Suppressor macrophage (primary cell): ENCODE results near the gene DNAJB13.
"Not testable (repeated sequence)": the region's sequence is repeated elsewhere in the genome, so short reads cannot be mapped to it uniquely, and the experiment has no call there.

Source experiments
- DNase-seq, 4 experiments: peaks; one replicate each; pipeline ENCODE4 v3.0.0-alpha.2; 2020 to 2022
- total RNA-seq, 17 experiments: gene quantifications; one replicate each; lab custom pipeline; 2026; ENCODE audit warnings: mixed read lengths in 6 of 17, inconsistent platforms in 3 of 17; lab: John Stamatoyannopoulos, UW

DNAJB13 gene, protein sequence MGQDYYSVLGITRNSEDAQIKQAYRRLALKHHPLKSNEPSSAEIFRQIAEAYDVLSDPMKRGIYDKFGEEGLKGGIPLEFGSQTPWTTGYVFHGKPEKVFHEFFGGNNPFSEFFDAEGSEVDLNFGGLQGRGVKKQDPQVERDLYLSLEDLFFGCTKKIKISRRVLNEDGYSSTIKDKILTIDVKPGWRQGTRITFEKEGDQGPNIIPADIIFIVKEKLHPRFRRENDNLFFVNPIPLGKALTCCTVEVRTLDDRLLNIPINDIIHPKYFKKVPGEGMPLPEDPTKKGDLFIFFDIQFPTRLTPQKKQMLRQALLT
- 0 to 2.4 (median 0) reads per million in 17 experiments for total RNA-seq

DNA sequence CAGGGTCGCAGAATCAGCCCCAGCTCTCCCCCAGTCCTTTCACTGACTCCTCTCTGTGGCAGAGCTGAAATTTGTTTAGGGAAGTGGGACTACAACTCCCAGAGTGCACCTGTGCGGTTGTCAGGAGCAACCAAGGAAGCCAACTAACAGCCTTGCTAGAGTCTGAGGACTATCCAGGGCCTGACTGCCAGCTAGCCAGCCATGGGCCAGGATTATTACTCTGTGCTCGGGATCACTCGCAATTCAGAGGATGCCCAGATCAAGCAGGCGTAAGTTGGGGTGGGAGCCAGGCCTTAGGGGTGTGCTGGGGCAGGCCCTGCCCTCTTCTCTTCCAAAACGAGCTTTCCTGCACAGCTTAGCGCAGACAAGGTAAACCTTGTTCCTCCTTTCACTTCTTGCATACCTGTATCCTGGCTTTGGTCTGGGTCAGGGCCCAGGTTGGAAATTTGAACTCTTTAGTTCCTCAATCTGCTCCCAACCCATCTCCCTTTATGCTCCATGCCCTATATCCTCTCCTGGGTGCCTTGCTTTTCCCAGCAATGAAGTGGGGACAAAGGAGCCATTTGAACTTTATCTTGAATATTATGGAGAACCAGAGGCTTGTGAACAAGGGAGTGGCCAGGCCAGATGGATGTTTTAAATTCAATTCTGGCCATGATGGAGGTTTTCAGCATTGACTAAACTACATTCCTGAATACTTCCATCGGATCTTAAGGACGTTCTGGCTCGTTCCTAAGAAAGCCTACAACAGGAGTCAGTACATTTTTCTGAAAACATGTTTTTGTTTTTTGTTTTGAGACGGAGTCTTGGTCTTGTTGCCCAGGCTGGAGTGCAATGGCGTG is at the start of gene DNAJB13:
Gene DNAJB13, plus strand, starts transcription at position 158 of the 842 bp plus-strand sequence. Its CDS starts 44 bp downstream, at position 202.
- DNase-seq, result peak in 3 of 4 experiments; percentile 52 to 64 (median 57)

DNA sequence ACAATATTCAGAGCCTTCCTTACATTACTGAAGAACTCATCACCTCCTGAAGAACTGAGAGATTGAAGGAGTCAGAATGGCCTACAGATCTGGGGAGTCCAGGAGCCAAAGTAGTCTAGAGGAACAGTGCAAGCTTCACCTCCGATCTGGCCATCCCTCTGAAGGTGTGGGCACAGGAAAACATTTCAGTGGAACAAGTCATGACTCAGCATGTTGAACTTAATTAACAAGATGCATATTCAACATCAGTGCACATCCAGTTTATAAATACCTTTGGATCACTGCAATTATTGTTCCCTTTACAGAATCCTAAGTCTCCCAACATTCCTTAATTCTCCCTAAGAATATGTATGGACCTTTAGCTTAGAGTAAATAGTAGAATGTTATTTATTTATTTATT is 48.5 kb upstream of the DNAJB13 start:
- DNase-seq, result no peak

DNA sequence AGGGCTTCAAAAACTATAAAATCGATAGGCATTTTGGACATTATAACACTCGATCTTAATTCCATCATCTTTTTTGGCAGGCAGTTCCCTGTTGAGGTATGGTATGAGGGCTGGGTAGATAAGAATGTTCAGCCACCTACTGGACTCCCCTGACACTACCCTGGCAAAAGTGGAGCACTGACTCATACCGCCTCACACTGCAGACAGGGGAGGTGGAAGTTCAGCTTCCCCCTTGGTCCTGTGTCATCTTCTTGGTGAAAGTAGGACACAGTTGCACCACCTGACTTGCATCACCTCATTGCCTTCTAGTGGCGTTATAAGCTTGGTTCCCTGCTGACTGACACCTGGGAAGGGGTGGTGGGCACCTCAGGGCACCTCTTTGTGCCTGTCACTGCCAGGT is 43.6 kb upstream of the DNAJB13 start:
- DNase-seq, result peak; percentile 29 to 74 (median 64)

DNA sequence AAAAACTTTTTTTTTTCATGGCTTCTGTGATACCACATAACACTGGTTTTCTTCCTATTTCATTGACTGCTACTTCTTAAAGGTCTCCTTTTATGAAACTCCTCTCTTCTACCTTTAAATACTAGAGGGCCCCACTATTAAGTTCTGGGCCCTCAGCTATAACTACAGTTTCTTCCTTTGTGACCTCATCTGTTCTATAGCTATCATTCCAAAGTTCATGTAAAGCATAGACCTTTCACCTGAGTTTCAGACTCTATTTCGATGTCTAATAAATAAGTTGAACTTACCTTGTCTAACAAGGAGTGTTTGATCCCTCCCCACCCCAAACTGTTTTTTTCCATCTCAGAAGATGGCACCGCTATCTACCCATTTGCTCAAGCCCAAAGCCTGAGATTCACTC is 38.8 kb upstream of the DNAJB13 start:
- no peak for DNase-seq

DNA sequence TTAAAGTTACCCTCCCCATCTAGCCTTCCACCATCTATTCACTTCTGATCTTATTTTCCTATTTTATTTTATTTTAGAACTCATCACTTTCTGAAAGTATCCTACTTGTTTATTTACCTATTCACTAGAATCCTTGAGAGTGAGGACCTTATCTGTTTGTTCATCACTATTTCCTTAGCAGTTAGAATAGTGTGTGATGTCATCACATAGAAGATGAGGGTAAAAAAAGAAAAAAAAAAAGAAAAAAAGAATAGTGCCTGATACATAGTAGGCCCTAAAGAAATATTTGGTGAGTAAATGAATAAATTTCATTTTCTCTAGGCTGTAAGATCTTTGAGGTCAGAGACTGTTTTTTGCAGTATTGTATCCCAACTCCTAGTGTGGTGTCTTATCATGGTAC is 37.4 kb upstream of the DNAJB13 start:
- no peak for DNase-seq

DNA sequence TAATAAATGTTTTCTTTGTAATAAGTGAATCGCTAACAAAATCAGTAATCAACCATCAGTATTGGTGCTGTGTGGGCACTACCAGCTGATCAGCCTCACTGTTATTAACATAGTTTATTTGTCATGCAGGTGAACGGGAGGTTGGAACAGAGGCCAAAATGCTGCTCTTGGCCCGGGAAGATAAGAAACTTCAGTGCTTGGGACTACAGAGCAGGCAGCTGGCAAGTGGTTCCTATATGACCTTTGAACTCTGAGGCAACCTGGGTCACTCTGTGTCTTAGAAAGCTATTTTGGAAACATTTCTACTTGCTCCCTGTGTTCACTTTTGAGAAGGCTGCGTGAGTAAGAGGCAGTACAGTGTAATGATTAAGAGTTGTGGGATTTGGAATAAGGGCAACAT is 36.5 kb upstream of the DNAJB13 start:
- DNase-seq, result no peak

DNA sequence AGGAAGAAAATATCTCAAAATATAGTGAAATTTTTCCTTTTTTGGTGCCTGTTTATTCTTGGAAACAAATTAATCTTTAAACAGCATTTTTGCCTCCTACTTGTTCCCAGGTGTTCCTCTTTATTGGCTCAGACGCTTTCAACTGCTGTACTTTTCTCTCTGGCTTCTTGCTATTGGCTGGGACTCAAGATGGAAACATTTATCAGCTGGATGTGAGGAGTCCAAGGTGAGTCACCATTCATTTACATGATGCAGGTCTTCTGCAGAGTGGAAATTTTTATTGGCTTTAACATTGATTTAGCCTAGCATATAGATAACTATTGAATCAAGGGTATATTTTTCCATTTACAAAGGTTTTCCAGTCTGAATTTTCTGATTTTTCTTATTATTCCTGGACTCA is 34.4 kb upstream of the DNAJB13 start:
- DNase-seq, result no peak

DNA sequence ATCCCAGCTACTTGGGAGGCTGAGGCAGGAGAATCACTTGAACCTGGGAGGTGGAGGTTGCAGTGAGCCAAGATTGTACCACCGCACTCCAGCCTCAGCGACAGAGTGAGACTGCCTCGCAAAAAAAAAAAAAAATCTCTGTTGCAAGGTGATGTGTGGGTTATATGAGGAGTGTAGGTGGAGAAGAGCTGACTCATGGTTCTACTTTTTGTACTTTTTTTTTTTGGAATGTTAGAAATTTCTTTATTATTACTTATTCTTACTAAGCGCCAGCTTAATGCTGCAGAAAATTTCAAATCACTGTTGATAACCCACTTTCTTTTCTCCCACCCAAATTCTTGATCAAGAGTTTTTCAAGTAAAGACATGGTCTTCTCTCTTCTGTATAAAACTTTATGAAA is 29.6 kb upstream of the DNAJB13 start:
- no peak for DNase-seq

DNA sequence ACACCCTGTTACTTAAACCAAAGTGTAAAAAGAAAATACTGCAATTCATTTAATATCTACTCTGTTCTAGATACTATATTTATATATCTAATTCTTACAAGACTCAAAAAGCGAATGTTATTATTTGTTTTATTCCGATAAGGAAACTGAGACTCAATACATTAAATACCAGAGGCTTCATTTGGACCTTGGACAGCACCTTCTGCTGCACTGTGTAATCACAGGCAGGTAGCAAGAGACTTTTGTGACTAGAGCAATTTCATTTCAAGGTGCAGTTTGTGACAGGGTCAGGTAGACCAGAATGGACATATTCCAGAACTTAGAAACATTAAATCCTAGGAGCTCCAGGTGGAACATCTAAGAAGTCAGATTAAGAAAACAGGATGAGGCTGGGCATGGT is 21.4 kb upstream of the DNAJB13 start:
- DNase-seq, result no peak

DNA sequence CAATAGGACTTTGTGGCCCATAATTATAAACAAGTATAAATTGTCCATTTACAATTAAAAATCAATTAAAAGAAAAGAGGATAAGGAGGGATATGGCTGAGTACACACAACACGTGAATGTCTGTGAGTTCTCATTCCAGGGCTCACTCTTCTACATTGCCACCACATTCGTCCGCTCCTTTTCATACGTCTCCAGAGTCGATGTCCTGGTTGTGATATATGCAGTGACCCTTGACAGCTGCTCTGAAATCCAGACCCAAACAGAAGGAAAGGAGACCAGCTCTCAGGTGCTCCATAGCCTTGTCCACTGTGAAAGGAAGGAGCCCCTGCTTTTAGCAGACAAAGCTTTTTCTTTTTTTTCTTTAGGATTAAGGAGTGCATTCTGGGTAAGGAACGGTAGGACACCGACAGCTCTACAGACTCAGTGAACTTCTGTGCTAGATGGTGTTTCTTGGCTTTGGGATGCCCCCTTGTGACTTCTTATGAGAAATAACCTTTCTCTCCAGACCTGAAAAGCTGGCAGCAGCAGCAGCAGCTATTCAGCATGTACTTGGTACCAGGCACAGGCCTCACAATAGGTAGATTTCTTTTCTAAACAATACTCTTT is 19.7 kb upstream of the DNAJB13 start:
- peak; percentile 35 to 61 (median 55) for DNase-seq

DNA sequence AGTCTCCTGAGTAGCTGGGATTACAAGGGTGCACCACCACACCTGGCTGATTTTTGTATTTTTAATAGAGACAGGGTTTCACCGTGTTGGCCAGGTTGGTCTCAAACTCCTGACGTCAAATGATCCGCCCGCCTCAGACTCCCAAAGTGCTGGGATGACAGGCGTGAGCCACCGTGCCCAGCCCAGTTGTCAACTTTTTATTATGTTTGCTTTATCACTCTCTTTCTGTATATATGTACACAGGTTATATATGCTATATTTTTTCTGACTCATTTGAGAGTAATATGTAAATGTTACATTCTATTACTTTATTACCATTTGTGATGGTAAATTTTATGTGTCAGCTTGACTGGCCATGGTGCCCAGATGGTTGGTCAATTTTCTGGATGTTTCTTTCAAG is 18.9 kb upstream of the DNAJB13 start:
- no peak for DNase-seq

DNA sequence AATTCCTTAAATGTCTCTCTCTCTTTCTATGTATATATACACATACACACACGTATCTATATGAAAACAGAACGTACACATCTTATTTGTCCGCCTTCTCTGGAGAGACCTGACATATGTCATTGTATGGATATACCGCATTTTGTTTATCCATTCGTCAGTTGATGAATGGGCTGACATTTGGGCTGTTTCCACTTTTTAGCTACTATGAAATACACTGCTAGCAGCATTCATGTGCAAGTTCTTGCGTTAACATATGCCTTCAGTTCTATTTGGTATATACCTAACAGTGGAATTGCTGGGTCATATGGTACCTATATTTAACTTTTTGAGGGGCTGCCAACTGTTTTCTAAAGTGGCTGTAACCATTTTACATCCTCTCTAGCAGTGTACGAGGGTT is 18.0 kb upstream of the DNAJB13 start:
- DNase-seq, result no peak

DNA sequence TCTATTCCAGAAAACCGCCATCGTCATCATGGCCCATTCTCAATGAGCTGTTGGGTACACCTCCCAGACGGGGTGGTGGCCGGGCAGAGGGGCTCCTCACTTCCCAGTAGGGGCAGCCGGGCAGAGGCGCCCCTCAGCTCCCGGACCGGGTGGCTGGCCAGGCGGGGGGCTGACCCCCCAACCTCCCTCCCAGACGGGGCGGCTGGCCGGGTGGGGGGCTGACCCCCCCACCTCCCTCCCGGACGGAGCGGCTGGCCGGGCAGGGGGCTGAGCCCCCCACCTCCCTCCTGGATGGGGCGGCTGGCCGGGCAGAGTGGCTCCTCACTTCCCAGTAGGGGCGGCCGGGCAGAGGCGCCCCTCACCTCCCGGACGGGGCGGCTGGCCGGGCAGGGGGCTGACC is 14.8 kb upstream of the DNAJB13 start:
- DNase-seq, result not testable (repeated sequence)

DNA sequence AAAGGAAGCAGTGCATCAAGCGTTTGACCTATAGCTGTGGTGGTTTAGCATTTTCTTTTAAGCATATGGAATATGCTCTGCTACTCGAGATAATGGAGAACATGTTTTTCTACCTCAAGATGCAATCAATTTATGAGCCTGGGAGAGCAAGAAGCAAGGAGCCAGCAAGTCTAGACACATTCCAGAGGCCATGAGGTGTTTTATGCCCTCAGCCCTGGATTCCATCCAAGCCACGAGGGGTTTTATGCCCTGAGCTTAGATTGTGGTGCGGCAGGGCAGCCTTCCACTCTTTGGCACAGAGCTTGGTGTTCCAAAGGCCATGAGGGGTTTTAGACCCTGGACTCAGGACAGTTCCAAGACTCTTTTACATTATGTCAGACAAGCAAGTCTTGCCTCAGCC is 11.7 kb upstream of the DNAJB13 start:
- no peak for DNase-seq

DNA sequence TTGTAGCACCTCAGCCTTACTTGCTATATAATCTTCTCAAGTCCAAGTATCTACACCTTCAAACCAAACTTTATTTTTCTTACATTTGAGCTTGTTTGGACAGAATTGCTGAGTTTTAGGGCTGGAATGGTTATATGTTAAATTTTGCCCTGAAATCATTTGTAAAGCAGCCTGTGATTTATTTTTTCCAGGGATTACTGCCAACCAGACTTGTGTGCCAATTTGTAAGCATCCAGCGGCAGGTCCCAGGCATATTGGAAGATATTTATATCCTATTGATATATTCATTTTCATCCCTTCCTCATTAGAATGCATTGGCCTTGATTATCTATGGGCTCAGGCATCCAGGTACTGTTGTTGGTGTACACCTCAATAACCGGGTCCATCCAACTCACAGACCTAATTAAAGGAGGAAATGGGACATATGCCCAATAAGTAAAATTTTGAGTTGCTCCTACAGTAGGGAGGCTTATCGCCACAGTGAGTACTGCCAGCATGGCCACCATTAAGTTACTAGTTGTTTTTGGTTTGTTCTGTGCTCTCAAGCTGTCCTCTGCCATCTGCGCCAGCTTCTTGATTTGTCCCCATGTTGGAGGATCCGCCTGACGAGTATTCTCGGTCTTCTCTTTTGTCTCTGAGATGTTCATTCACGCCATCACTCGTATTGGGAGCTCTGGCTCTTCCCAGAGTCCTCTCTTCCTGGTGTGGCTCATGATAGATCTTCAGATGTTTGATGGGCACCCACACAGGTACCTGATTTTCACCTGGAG is 9.8 kb upstream of the DNAJB13 start:
- no peak for DNase-seq

DNA sequence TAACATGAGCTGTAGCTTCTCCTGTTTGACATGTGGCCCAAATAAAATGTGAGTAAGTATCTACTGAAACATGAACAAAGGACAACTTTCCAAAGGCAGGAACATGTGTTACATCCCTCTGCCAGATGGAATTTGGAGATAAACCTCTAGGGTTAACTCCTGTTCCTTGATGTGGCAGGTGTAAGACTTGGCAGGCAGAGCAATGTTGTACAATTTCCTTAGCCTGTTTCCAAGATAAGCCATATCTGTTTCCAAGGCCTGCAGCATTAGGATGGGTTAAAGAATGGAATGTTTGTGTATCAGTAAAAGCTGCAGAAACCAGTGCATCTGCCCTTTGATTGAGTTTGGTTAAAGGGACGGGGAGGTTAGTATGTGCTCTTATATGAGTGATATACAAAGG is 8.8 kb upstream of the DNAJB13 start:
- DNase-seq, result no peak

DNA sequence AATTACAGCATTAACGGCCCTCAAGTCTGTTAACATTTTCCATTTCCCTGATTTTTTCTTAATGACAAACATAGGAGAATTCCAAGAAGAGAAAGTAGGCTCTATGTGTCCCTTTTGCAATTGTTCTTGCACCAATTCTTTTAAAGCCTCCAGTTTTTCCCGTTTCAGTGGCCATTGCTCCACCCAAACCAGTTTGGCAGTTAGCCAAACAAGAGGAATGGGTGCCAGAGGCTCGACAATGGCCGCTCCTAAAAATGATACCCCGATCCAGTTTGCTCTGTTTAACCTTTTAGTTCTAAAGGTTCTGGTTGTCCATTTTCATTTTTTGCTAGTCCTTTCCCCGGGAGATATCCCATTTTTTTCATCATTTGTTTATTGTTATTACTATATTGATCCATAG is 6.7 kb upstream of the DNAJB13 start:
- no peak for DNase-seq

DNA sequence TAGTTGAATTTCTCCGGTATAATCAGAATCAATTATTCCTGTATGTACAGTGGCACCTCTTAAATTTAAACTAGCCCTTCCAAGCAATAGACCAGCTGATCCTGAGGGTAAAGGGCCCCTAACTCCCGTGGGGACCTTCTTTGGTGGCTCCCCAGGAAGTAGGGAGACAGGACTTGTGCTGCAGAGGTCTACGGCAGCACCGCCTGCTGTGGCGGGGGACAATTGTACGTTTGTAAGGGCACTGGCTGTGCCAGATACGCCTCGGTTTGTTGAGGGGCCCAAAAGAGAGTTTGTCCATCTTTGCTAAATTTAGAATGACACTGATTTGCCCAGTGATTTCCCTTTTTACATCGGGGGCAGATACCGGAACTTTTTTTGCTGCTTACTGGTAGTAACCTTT is 5.9 kb upstream of the DNAJB13 start:
- DNase-seq, result no peak

DNA sequence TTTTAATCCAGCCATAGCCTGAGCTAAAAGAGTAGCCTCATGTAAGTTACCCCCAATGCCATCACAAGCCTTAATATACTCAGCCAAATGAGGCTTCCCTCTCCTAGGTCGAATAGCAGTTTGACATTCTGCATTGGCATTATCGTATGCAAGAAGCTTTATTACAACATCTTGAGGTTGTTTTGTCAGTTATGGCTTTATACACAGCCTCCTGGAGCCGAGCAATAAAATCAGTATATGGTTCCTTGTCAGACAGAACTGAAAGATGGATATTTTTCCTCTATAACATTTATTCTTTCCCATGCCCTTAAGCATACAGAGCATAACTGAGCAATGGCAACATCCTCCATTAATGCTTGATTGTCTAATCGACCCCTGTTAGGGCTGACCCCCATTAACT is 5.4 kb upstream of the DNAJB13 start:
- DNase-seq, result no peak

DNA sequence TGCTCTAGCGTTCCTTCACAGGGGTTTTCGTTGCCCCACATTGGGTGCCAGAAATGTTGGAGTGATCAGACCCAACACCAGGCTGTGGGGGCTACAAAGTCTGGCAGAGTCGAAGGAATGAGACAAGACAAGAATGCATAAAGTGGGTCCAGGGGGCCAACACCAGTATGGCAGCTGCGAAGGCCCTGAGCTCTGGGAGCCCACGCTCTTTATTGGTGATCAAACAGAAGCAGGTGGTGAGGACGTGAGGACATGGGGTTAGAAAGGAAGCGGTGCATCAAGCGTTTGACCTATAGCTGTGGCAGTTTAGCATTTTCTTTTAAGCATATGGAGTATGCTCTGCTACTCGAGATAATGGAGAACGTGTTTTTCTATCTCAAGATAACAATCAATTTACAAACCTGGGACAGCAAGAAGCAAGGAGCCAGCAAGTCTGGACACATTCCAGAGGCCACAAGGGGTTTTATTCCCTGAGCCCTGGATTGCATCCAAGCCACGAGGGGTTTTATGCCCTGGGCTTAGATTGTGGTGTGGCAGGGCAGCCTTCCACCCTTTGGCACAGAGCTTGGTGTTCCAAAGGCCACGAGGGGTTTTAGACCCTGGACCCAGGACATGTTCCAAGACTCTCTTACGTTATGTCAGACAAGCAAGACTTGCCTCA is 3.9 kb upstream of the DNAJB13 start:
- no peak for DNase-seq

DNA sequence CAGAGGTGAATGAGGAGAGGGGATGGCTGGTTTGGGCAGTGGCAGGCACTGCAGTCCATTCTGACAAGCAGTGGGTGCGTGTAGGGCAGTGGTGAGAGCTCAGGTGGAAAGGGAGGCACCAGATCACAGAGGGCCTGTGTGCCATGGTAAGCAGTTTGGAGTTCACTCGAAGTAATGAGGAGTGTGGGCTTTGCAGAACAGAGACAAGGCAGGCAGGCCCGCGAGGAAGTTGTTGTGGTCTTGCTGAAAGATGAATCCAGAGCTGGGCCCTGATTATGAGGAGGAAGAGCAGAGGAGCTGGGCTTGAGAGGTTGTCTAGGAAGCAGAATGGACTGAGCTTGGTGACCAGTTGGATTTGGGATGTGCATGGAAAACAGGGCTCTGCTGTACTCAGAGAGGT is 1.6 kb upstream of the DNAJB13 start:
- DNase-seq, result no peak

DNA sequence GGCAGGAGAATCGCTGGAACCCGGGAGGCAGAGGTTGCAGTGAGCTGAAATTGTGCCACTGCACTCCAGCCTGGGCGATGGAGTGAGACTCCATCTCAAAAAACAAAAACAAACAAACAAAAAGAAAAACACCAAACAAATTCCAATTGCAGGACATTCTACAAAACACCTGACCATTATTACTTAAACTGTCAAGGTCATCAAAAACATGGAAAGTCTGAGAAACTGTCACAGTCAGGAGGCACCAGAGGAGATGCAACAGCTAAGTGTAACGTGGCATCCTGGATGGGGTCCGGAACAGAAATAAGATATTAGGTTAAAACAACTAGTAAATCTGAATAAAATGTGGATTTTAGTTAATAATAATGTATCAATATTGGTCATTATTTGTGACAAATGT is 914 bp upstream of the DNAJB13 start:
- DNase-seq, result no peak
